Mesenchymal stem cell (in vitro differentiated cells and primary cell): ENCODE results near the gene LZTS2.

Experiments used
- DNase-seq: peaks from one replicate; pipeline ENCODE4 v3.0.0-alpha.2; 2013
- H2AFZ ChIP-seq: one replicate; pipeline ENCODE4 v1.6.1; 2013; ENCODE audit warnings: low read depth, mild to moderate bottlenecking, control low read depth, inconsistent platforms, low read length, moderate library complexity
- H2AK5ac ChIP-seq: 2 replicates; pipeline ENCODE4 v1.6.1; 2013; ENCODE audit warnings: low read length, moderate library complexity, mild to moderate bottlenecking, inconsistent platforms; ENCODE audit not compliant: severe bottlenecking
- H2BK120ac ChIP-seq: one replicate; pipeline ENCODE4 v1.6.1; 2013; ENCODE audit warnings: low read depth, mild to moderate bottlenecking, inconsistent platforms, low read length, moderate library complexity
- H2BK12ac ChIP-seq, 2 experiments: one replicate each; pipeline ENCODE4 v1.6.1; 2013; ENCODE audit warnings: inconsistent platforms in 2 of 2, low read length in 2 of 2, mild to moderate bottlenecking in 2 of 2, moderate library complexity in 2 of 2, control low read depth in 1 of 2
- H2BK15ac ChIP-seq: one replicate; pipeline ENCODE4 v1.6.1; 2013; ENCODE audit warnings: mild to moderate bottlenecking, low read depth, inconsistent platforms; ENCODE audit not compliant: poor library complexity, severe bottlenecking
- H2BK5ac ChIP-seq: 2 replicates; pipeline ENCODE4 v1.6.1; 2013; ENCODE audit warnings: low read depth, mild to moderate bottlenecking, low read length, control low read depth, inconsistent platforms; ENCODE audit not compliant: poor library complexity, severe bottlenecking
- H3K14ac ChIP-seq, 2 experiments: one replicate each; pipeline ENCODE4 v1.6.1; 2013; ENCODE audit warnings: inconsistent platforms in 2 of 2, low read length in 2 of 2, control low read depth in 1 of 2, mild to moderate bottlenecking in 1 of 2, moderate library complexity in 1 of 2
- H3K18ac ChIP-seq, 2 experiments: one replicate each; pipeline ENCODE4 v1.6.1; 2013; ENCODE audit warnings: inconsistent platforms in 2 of 2, low read length in 2 of 2, control low read depth in 1 of 2, low read depth in 1 of 2, mild to moderate bottlenecking in 1 of 2
- H3K23ac ChIP-seq, 2 experiments: one replicate each; pipeline ENCODE4 v1.6.1; 2013; ENCODE audit warnings: inconsistent platforms in 2 of 2, low read length in 2 of 2, mild to moderate bottlenecking in 2 of 2, moderate library complexity in 2 of 2, control low read depth in 1 of 2
- H3K27ac ChIP-seq: 2 replicates; pipeline ENCODE4 v1.5.1; 2013; ENCODE audit warnings: mild to moderate bottlenecking, moderate library complexity, low read length, control low read depth, inconsistent platforms; ENCODE audit not compliant: poor library complexity, severe bottlenecking
- H3K27me3 ChIP-seq, 2 experiments: 2 replicates each; pipeline versions ENCODE4 v1.6.1 to v1.7.0; 2013; ENCODE audit warnings: low read length in 2 of 2, mild to moderate bottlenecking in 2 of 2, moderate library complexity in 2 of 2, control low read depth in 1 of 2, inconsistent platforms in 1 of 2; ENCODE audit not compliant: control insufficient read depth in 1 of 2, insufficient read depth in 1 of 2
- H3K36me3 ChIP-seq, 2 experiments: 2 replicates each; pipeline versions ENCODE4 v1.6.1 to v1.7.0; 2013; ENCODE audit warnings: low read length in 2 of 2, control low read depth in 1 of 2, inconsistent platforms in 1 of 2, low read depth in 1 of 2, mild to moderate bottlenecking in 1 of 2; ENCODE audit not compliant: insufficient read depth in 2 of 2, control insufficient read depth in 1 of 2
- H3K4ac ChIP-seq, 2 experiments: one replicate each; pipeline ENCODE4 v1.6.1; 2013; ENCODE audit warnings: inconsistent platforms in 2 of 2, low read length in 2 of 2, mild to moderate bottlenecking in 2 of 2, moderate library complexity in 2 of 2, control low read depth in 1 of 2, low read depth in 1 of 2
- H3K4me1 ChIP-seq: 2 replicates; pipeline ENCODE4 v1.6.1; 2013; ENCODE audit warnings: low read depth, low read length, control low read depth; ENCODE audit not compliant: control insufficient read depth, insufficient read depth
- H3K4me2 ChIP-seq: 2 replicates; pipeline ENCODE4 v1.6.1; 2013; ENCODE audit warnings: low read length, mild to moderate bottlenecking, inconsistent platforms; ENCODE audit not compliant: poor library complexity, severe bottlenecking
- H3K4me3 ChIP-seq, 2 experiments: 2 replicates each; pipeline versions ENCODE4 v1.5.1 to v1.7.0; 2013; ENCODE audit warnings: low read length in 2 of 2, mild to moderate bottlenecking in 2 of 2, control low read depth in 1 of 2, low read depth in 1 of 2; ENCODE audit not compliant: insufficient read depth in 1 of 2
- H3K79me1 ChIP-seq: replicated peaks from 2 replicates; pipeline ENCODE4 v1.6.1; 2013; ENCODE audit warnings: mild to moderate bottlenecking, control low read depth, low read length, inconsistent platforms; ENCODE audit not compliant: poor library complexity, severe bottlenecking
- H3K9ac ChIP-seq: 2 replicates; pipeline ENCODE4 v1.7.0; 2013; ENCODE audit warnings: mild to moderate bottlenecking, low read length, moderate library complexity
- H3K9me3 ChIP-seq: 2 replicates; pipeline ENCODE4 v1.7.0; 2013; ENCODE audit warnings: mild to moderate bottlenecking, low read length; ENCODE audit not compliant: control insufficient read depth
- H4K8ac ChIP-seq: one replicate; pipeline ENCODE4 v1.6.1; 2013; ENCODE audit warnings: inconsistent platforms, mild to moderate bottlenecking, low read length, moderate library complexity
- H4K91ac ChIP-seq: one replicate; pipeline ENCODE4 v1.6.1; 2013; ENCODE audit warnings: mild to moderate bottlenecking, low read length, inconsistent platforms
- WGBS: methylation state at CpG from one replicate; pipeline ENCODE4 v1.1.7; 2013; ENCODE audit warnings: mixed read lengths; 5-methylcytosine and 5-hydroxymethylcytosine counted together

The LZTS2 gene

GRCh38 chr10:101022967-101023705, 23.5 kb downstream of the LZTS2 start:
- H3K18ac ChIP-seq, result no peak overlapping the region
- H4K91ac ChIP-seq, result no peak overlapping the region
- no peak overlapping the region for H3K23ac ChIP-seq
- H2AFZ ChIP-seq, result no peak overlapping the region
- no peak overlapping the region for H3K27ac ChIP-seq
- no peak overlapping the region for H2BK5ac ChIP-seq
- H2BK120ac ChIP-seq, result no peak overlapping the region
- H2BK15ac ChIP-seq, result no peak overlapping the region
- H3K9me3 ChIP-seq, result no peaks in the 10 kb centered on the region
- peaks cover 13% of the 10 kb centered on the region for H3K4me1 ChIP-seq
- H3K36me3 ChIP-seq, result peaks cover 0 to 5% of the 10 kb centered on the region in 2 experiments
- no peak overlapping the region for H4K8ac ChIP-seq
- DNase-seq, result no peak
- no peak overlapping the region for H3K4me3 ChIP-seq
- WGBS, result 92% methylated on average over 14 of the region's 15 CpGs
- H2AK5ac ChIP-seq, result no peak overlapping the region
- H2BK12ac ChIP-seq, result no peak overlapping the region
- no peak overlapping the region for H3K9ac ChIP-seq
- no peak overlapping the region for H3K4me2 ChIP-seq
- H3K4ac ChIP-seq, result no peak overlapping the region
- no peak overlapping the region for H3K14ac ChIP-seq
- H3K27me3 ChIP-seq, result peaks cover 0 to 3% of the 10 kb centered on the region in 2 experiments
- no peaks in the 10 kb centered on the region for H3K79me1 ChIP-seq

GRCh38 chr10:101027106-101027720, 27.6 kb downstream of the LZTS2 start:
- no peak overlapping the region for H4K8ac ChIP-seq
- H3K9me3 ChIP-seq, result no peaks in the 10 kb centered on the region
- H3K4ac ChIP-seq, result no peak overlapping the region
- no peak overlapping the region for H2BK15ac ChIP-seq
- WGBS, result 74% methylated on average over 10 of the region's 10 CpGs
- H3K9ac ChIP-seq, result no peak overlapping the region
- no peak overlapping the region for H2BK5ac ChIP-seq
- H3K23ac ChIP-seq, result no peak overlapping the region
- H2BK12ac ChIP-seq, result no peak overlapping the region
- H3K14ac ChIP-seq, result no peak overlapping the region
- H3K27ac ChIP-seq, result no peak overlapping the region
- no peak overlapping the region for H2AFZ ChIP-seq
- peaks cover 0 to 5% of the 10 kb centered on the region in 2 experiments for H3K36me3 ChIP-seq
- no peak overlapping the region for H3K4me2 ChIP-seq
- peaks cover 2% of the 10 kb centered on the region for H3K79me1 ChIP-seq
- peaks cover 0 to 14% of the 10 kb centered on the region in 2 experiments for H3K27me3 ChIP-seq
- H2BK120ac ChIP-seq, result no peak overlapping the region
- H3K4me3 ChIP-seq, result no peak overlapping the region
- H2AK5ac ChIP-seq, result no peak overlapping the region
- H4K91ac ChIP-seq, result no peak overlapping the region
- H3K4me1 ChIP-seq, result peaks cover 22% of the 10 kb centered on the region
- no peak overlapping the region for H3K18ac ChIP-seq
- DNase-seq, result no peak

- no peak overlapping the region for H3K23ac ChIP-seq
- peaks cover 2% of the 10 kb centered on the region for H3K79me1 ChIP-seq
- H3K4ac ChIP-seq, result no peak overlapping the region
- peak overlapping the region; percentile 9 for H3K9ac ChIP-seq
- peaks cover 24% of the 10 kb centered on the region for H3K4me1 ChIP-seq
- H3K27ac ChIP-seq, result no peak overlapping the region
- H3K18ac ChIP-seq, result no peak overlapping the region
- no peak overlapping the region for H4K8ac ChIP-seq
- no peaks in the 10 kb centered on the region for H3K9me3 ChIP-seq
- H2BK12ac ChIP-seq, result no peak overlapping the region
- H2AFZ ChIP-seq, result no peak overlapping the region
- DNase-seq, result no peak
- no peaks in the 10 kb centered on the region for H3K36me3 ChIP-seq
- no peak overlapping the region for H2BK5ac ChIP-seq
- no peak overlapping the region for H2BK120ac ChIP-seq
- no peak overlapping the region for H3K4me2 ChIP-seq
- H3K14ac ChIP-seq, result no peak overlapping the region
- no peak overlapping the region for H2AK5ac ChIP-seq
- WGBS, result 95% methylated on average over 4 of the region's 7 CpGs
- H3K4me3 ChIP-seq, result no peak overlapping the region
- H2BK15ac ChIP-seq, result no peak overlapping the region
- no peak overlapping the region for H4K91ac ChIP-seq
- peaks cover 0 to 14% of the 10 kb centered on the region in 2 experiments for H3K27me3 ChIP-seq
Measured at GRCh38 chr10:101028446-101029337, 29.1 kb downstream of the LZTS2 start.
